Suprapubic skin (tissue), 4 donors: ENCODE results near the gene ELOB. TPM values are rescaled to one million over a fixed set of nuclear protein-coding genes. Genes with fewer than 3 reads are reported as not detected.
A peak's percentile ranks its signal among the peaks of the same experiment; 100 is the strongest.

Experiments used
- DNase-seq, 2 donors: peaks; one replicate each; pipeline ENCODE4 v3.0.0-alpha.2; 2019; ENCODE audit warnings: low spot score in 2 of 2
- H3K27ac ChIP-seq: fragments of 200-600 bp; sonication (generic); one replicate; pipeline ENCODE4 v1.5.1; 2019
- H3K27me3 ChIP-seq: fragments of 200-600 bp; sonication (generic); one replicate; pipeline ENCODE4 v1.5.1; 2019
- H3K36me3 ChIP-seq: fragments of 200-600 bp; sonication (generic); one replicate; pipeline ENCODE4 v1.5.1; 2019
- H3K4me1 ChIP-seq: fragments of 200-600 bp; sonication (generic); one replicate; pipeline ENCODE4 v1.5.1; 2019
- H3K4me3 ChIP-seq: fragments of 200-600 bp; sonication (generic); one replicate; pipeline ENCODE4 v1.5.1; 2019; ENCODE audit warnings: mild to moderate bottlenecking
- H3K9me3 ChIP-seq: fragments of 200-600 bp; sonication (generic); one replicate; pipeline ENCODE4 v1.5.1; 2019
- CTCF ChIP-seq, 2 donors: fragments of 200-600 bp in 1 of 2; fragments of 450-650 bp in 1 of 2; sonication (generic) in 1 of 2; IDR thresholded peaks; one replicate each; pipeline ENCODE4 v1.5.1; 2016 to 2019; ENCODE audit warnings: antibody characterized with exemption in 2 of 2, mild to moderate bottlenecking in 1 of 2, moderate library complexity in 1 of 2
- EP300 ChIP-seq: sonication (generic); formaldehyde crosslinking; IDR thresholded peaks from one replicate; pipeline ENCODE4 v1.6.1; 2017; ENCODE audit warnings: antibody characterized with exemption
- POLR2A ChIP-seq, 2 donors: fragments of 450-650 bp; IDR thresholded peaks; one replicate each; pipeline ENCODE4 v1.6.1; 2017; ENCODE audit warnings: antibody characterized with exemption in 2 of 2, mild to moderate bottlenecking in 2 of 2, moderate library complexity in 2 of 2
- POLR2AphosphoS5 ChIP-seq, 3 donors: sonication (generic); formaldehyde crosslinking; IDR thresholded peaks; one replicate each; pipeline ENCODE4 v1.6.1; 2017; ENCODE audit warnings: antibody characterized with exemption in 3 of 3
- WGBS: methylation state at CpG from one replicate; pipeline ENCODE4 v1.1.5; 2018; 5-methylcytosine and 5-hydroxymethylcytosine counted together
- total RNA-seq, 4 donors: library from RNA; depleted of rRNA; stranded (reverse); fragments of >200 nt; gene quantifications; one replicate each; pipeline ENCODE4 v1.1.0, GENCODE V29; 2016

ELOB gene
- total RNA-seq, 4 donors from 2014 or later: 174 to 249 (median 213) TPM

DNA sequence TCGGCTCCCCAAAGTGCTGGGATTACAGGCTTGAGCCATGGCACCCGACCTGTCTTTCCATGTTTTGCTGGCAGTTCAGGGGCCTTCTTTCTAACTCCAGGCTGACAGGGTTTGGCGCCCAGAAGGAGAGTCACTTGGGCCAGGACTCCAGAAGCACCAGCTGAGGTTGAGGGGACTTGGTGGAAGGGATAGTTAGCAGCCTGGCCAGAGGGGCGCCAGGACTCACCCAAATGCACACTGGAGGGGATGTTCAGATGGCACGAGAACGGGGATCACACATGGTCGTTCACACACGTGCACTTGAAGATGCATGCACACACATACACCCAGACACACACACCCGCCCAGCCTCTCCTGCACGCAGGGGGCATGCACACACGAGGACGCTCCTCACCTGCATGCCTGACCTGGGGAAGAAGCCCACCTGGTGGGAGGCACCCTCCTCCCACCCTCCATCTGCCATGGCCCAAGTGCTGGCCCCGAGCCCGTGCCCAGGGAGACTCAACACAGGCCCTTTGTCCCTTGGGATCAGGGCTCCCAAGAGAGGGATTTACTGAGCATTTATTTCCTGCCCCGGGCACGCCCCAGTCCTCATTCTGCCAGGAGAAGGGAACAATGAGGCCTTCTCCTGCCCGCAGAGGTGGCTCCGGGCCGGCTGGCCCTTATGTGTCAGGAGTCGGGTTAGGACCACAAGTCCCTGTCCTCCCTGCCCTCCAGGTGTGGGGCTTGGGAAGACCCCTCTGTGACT lies 37.6 kb upstream of the ELOB start:
- H3K27ac ChIP-seq: no peak overlapping the region
- no peaks in the 10 kb centered on the region for H3K36me3 ChIP-seq
- H3K9me3 ChIP-seq: no peaks in the 10 kb centered on the region
- peak; percentile 54 to 79 for DNase-seq
- H3K4me1 ChIP-seq: peaks cover 10% of the 10 kb centered on the region
- WGBS: 81% methylated on average over 11 of the region's 20 CpGs
- TF ChIP-seq POLR2A (IDR thresholded peaks at IDR 0.05): no peak
- peaks cover 48% of the 10 kb centered on the region for H3K27me3 ChIP-seq
- no peak overlapping the region for H3K4me3 ChIP-seq

GRCh38 chr16:2813771-2814221 lies 36.7 kb upstream of the ELOB start:
- peak; percentile 46 to 76 for DNase-seq
- H3K27ac ChIP-seq: no peak overlapping the region
- no peaks in the 10 kb centered on the region for H3K36me3 ChIP-seq
- H3K4me3 ChIP-seq: no peak overlapping the region
- H3K9me3 ChIP-seq: no peaks in the 10 kb centered on the region
- peaks cover 46% of the 10 kb centered on the region for H3K27me3 ChIP-seq
- 46% methylated on average over 7 of the region's 7 CpGs for whole genome bisulfite sequencing
- TF ChIP-seq POLR2AphosphoS5 (IDR thresholded peaks at IDR 0.05): no peak
- TF ChIP-seq POLR2A (IDR thresholded peaks at IDR 0.05): no peak
- no peak for TF ChIP-seq EP300
- TF ChIP-seq CTCF (IDR thresholded peaks at IDR 0.05): no peak
- H3K4me1 ChIP-seq: peaks cover 10% of the 10 kb centered on the region

DNA sequence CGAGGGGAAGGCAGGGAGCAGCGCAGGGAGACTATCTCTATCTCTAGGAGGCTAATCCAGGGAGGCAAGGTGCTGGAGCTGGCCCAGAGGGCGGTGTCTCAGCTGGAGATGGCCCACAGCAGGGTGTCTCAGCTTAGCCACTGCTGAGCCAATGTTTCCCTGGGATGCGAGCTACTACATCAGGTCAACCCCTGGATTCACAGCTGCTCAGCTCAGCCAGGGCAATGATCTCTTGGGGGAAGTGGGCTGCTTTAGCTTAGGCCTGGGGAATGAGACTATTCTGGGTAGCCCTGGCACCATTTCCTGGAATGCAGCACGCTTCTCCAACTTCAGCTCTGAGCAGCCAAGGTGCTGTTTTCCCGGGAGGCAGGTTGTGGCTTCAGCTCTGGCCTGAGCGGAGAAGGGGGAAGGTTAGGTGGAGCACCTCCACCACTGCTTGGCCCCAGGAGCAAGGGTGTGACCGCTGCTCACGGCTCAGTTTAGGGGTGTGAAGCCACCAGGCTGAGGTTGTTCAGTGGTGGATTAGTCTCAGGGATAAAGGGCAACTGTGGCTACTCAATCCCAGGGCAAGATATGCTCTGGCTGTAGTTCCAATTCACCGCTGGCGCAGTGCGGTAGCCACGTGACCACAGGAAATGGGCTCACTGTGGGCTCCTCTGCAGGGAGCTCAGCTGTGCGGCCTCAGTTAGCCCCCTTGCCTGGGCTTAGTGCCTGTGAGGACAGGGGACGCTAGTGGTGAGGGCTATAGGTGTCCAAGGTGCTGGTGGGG lies 34.8 kb upstream of the ELOB start:
- Histone ChIP-seq H3K4me3 (no peak overlapping the region), H3K36me3 (no peaks in the 10 kb centered on the region), H3K27me3 (peaks cover 38% of the 10 kb centered on the region), H3K4me1 (peaks cover 10% of the 10 kb centered on the region), H3K27ac (no peak overlapping the region), H3K9me3 (no peaks in the 10 kb centered on the region)
- TF ChIP-seq POLR2A (IDR thresholded peaks at IDR 0.05) (no peak), POLR2AphosphoS5 (IDR thresholded peaks at IDR 0.05) (no peak), CTCF (IDR thresholded peaks at IDR 0.05) (no peak), EP300 (no peak)
- peak; percentile 53 to 60 for DNase-seq
- 27% methylated on average over 5 of the region's 15 CpGs for WGBS

DNA sequence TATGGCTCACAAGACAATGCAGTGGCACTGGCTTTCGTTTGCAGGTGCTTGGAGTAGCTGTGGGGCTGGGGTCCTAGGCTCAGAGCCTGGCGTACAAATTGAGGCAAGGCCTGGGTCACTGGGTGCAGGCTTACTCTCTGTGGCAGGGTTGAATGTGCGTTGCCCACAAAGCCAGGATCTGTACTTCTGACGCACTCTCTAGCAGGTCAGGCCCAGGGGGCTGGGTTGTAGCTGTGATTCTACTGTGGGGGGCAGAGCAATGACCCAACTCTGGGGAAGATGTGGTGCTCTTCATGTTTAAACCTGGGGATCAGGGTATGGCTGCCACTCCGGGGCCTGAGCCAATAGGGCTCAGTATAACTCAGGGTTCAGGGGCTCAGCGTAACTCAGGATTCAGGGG lies 33.6 kb upstream of the ELOB start:
- Histone ChIP-seq H3K4me1 (peaks cover 10% of the 10 kb centered on the region), H3K4me3 (no peak overlapping the region), H3K27me3 (peaks cover 34% of the 10 kb centered on the region), H3K9me3 (no peaks in the 10 kb centered on the region), H3K36me3 (no peaks in the 10 kb centered on the region), H3K27ac (no peak overlapping the region)
- DNase-seq: peak; percentile 18 to 71
- 96% methylated on average over 3 of the region's 6 CpGs for WGBS
- TF ChIP-seq CTCF (IDR thresholded peaks at IDR 0.05): no peak

- peaks cover 10% of the 10 kb centered on the region for H3K4me1 ChIP-seq
- WGBS: 83% methylated on average over 3 of the region's 3 CpGs
- H3K4me3 ChIP-seq: no peak overlapping the region
- no peak for DNase-seq
- TF ChIP-seq CTCF (IDR thresholded peaks at IDR 0.05): no peak
- TF ChIP-seq EP300: no peak
- no peak for TF ChIP-seq POLR2A (IDR thresholded peaks at IDR 0.05)
- TF ChIP-seq POLR2AphosphoS5 (IDR thresholded peaks at IDR 0.05): no peak
- no peak overlapping the region for H3K27ac ChIP-seq
- H3K36me3 ChIP-seq: no peaks in the 10 kb centered on the region
- peaks cover 28% of the 10 kb centered on the region for H3K27me3 ChIP-seq
- no peaks in the 10 kb centered on the region for H3K9me3 ChIP-seq
Observed at GRCh38 chr16:2809149-2809760, 32.2 kb upstream of the ELOB start.
